ENCODE results near the gene RGS3.

DNA sequence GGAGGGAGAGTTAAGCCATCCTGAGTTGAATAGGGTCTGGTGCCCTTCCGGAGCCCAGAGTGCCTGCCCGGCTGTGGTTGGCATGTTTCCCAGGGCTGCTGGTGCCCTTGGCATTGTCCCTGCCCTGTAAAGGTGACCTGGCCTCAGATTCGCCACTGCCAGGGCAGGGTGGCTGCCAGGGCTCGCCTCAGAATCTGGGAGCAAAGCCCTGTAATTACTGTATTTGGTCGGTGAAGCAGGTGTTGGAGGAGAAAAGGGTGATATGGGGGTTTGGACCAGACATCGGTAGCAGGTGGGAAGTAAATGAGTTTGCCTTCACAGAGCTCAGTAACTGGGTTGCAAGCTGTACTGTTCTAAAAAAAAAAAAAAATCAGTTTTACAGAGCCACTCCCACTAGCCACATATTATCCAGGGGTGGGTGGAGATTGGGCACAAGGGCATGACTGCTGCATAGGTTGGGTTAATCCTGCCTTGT is 47.6 kb downstream of the RGS3 start:
- TF ChIP-seq, protein P1, sequence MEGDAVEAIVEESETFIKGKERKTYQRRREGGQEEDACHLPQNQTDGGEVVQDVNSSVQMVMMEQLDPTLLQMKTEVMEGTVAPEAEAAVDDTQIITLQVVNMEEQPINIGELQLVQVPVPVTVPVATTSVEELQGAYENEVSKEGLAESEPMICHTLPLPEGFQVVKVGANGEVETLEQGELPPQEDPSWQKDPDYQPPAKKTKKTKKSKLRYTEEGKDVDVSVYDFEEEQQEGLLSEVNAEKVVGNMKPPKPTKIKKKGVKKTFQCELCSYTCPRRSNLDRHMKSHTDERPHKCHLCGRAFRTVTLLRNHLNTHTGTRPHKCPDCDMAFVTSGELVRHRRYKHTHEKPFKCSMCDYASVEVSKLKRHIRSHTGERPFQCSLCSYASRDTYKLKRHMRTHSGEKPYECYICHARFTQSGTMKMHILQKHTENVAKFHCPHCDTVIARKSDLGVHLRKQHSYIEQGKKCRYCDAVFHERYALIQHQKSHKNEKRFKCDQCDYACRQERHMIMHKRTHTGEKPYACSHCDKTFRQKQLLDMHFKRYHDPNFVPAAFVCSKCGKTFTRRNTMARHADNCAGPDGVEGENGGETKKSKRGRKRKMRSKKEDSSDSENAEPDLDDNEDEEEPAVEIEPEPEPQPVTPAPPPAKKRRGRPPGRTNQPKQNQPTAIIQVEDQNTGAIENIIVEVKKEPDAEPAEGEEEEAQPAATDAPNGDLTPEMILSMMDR (IDR thresholded peaks at IDR 0.05): no peak
- TF ChIP-seq, protein P2, sequence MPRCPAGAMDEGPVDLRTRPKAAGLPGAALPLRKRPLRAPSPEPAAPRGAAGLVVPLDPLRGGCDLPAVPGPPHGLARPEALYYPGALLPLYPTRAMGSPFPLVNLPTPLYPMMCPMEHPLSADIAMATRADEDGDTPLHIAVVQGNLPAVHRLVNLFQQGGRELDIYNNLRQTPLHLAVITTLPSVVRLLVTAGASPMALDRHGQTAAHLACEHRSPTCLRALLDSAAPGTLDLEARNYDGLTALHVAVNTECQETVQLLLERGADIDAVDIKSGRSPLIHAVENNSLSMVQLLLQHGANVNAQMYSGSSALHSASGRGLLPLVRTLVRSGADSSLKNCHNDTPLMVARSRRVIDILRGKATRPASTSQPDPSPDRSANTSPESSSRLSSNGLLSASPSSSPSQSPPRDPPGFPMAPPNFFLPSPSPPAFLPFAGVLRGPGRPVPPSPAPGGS (IDR thresholded peaks at IDR 0.05): no peak
- TF ChIP-seq POLR2A (IDR thresholded peaks at IDR 0.05; ENCODE audit: low read length) (no peak), TP53 (CRISPR knock-in tag; IDR thresholded peaks at IDR 0.05) (no peak), SMC3 (IDR thresholded peaks at IDR 0.05) (no peak), RCOR1 (IDR thresholded peaks at IDR 0.05; ENCODE audit: low read depth, low read length) (no peak), JUN (IDR thresholded peaks at IDR 0.05) (no peak), ZNF302 (CRISPR knock-in tag; IDR thresholded peaks at IDR 0.05) (no peak), HOXA7 (CRISPR knock-in tag; IDR thresholded peaks at IDR 0.05) (no peak)
- TF ChIP-seq, protein P3, sequence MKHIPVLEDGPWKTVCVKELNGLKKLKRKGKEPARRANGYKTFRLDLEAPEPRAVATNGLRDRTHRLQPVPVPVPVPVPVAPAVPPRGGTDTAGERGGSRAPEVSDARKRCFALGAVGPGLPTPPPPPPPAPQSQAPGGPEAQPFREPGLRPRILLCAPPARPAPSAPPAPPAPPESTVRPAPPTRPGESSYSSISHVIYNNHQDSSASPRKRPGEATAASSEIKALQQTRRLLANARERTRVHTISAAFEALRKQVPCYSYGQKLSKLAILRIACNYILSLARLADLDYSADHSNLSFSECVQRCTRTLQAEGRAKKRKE (CRISPR knock-in tag; IDR thresholded peaks at IDR 0.05; ENCODE audit: low read depth): no peak
- TF ChIP-seq, protein P4, sequence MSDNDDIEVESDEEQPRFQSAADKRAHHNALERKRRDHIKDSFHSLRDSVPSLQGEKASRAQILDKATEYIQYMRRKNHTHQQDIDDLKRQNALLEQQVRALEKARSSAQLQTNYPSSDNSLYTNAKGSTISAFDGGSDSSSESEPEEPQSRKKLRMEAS (IDR thresholded peaks at IDR 0.05): no peak
- TF ChIP-seq, protein P5, sequence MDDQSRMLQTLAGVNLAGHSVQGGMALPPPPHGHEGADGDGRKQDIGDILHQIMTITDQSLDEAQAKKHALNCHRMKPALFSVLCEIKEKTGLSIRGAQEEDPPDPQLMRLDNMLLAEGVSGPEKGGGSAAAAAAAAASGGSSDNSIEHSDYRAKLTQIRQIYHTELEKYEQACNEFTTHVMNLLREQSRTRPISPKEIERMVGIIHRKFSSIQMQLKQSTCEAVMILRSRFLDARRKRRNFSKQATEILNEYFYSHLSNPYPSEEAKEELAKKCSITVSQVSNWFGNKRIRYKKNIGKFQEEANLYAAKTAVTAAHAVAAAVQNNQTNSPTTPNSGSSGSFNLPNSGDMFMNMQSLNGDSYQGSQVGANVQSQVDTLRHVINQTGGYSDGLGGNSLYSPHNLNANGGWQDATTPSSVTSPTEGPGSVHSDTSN (IDR thresholded peaks at IDR 0.05): no peak

Measured in A549 (cell line).